ENCODE data around the gene ASAP3. TPM values are rescaled to one million over a fixed set of nuclear protein-coding genes. Genes with fewer than 3 reads are reported as not detected.

Gene ASAP3
- total and polyA plus RNA-seq, 8 donors: 35.2 to 51.6 (median 44.9) TPM

DNA sequence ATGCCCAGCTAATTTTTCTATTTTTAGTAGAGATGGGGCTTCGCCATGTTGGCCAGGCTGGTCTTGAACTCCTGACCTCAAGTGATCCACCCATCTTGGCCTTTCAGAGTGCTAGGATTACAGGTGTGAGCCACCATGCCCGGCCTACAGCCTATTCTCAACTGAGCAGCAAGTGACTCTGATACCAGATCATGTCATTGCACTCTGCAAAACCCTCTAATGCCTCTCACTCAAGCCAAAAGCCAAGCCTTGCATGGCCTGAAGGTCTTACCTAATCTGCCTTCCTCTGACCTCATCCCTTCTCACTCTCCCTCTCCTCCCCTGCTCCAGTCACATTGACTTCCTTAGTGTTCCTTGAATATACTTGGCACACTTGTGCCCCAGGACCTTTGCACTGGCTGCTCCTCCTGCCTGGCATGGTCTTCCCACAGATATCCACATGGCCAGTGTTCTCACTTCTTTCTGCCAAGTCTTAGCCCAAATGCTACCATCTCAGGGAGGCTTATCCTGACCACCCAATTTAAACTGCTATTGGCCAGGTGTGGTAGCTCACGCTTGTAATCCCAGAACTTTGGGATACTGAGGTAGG, 8.2 kb upstream of the ASAP3 start:
- Histone ChIP-seq H3K27ac (no peak overlapping the region), H3K27me3 (peaks cover 0 to 10% of the 10 kb centered on the region in 2 donors), H3K4me1 (peaks cover 0 to 2% of the 10 kb centered on the region in 2 donors), H3K36me3 (no peaks in the 10 kb centered on the region), H3K9me3 (no peaks in the 10 kb centered on the region), H3K4me3 (no peak overlapping the region)
- DNase-seq: no peak
- intact Hi-C loops (cut with DNase I): no loop called here
- TF ChIP-seq, protein P1, sequence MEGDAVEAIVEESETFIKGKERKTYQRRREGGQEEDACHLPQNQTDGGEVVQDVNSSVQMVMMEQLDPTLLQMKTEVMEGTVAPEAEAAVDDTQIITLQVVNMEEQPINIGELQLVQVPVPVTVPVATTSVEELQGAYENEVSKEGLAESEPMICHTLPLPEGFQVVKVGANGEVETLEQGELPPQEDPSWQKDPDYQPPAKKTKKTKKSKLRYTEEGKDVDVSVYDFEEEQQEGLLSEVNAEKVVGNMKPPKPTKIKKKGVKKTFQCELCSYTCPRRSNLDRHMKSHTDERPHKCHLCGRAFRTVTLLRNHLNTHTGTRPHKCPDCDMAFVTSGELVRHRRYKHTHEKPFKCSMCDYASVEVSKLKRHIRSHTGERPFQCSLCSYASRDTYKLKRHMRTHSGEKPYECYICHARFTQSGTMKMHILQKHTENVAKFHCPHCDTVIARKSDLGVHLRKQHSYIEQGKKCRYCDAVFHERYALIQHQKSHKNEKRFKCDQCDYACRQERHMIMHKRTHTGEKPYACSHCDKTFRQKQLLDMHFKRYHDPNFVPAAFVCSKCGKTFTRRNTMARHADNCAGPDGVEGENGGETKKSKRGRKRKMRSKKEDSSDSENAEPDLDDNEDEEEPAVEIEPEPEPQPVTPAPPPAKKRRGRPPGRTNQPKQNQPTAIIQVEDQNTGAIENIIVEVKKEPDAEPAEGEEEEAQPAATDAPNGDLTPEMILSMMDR (IDR thresholded peaks at IDR 0.05): no peak
- ATAC-seq: no peak

DNA sequence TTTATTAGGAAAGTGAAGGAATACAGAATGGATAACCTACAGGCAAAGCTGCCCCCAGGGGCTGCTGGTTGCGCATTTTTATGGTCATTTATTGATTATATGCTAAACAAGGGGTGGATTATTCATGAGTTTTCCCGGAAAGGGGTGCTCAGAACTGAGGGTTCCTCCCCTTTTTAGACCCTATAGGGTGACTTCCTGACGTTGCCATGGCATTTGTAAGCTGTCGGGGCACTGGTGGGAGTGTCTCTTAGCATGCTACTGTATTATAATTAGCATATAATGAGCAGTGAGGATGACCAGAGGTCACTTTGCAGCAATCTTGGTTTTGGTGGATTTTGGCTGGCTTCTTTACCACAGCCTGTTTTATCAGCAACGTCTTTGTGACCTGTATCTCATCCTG, 5.9 kb upstream of the ASAP3 start:
- Histone ChIP-seq H3K9me3 (no peaks in the 10 kb centered on the region), H3K27ac (no peak overlapping the region), H3K27me3 (peaks cover 0 to 28% of the 10 kb centered on the region in 2 donors), H3K4me1 (peaks cover 0 to 2% of the 10 kb centered on the region in 2 donors), H3K36me3 (no peaks in the 10 kb centered on the region), H3K4me3 (no peak overlapping the region)
- intact Hi-C loops (cut with DNase I): no loop called here
- TF ChIP-seq, protein P1 (IDR thresholded peaks at IDR 0.05): no peak
- ATAC-seq (no peak), DNase-seq (no peak)

GRCh38 chr1:23485002-23485332, 988 bp upstream of the ASAP3 start:
- Histone ChIP-seq H3K4me3 (peak overlapping the region; percentile 68 to 73), H3K9me3 (no peaks in the 10 kb centered on the region), H3K4me1 (peaks cover 0 to 15% of the 10 kb centered on the region in 2 donors), H3K36me3 (no peaks in the 10 kb centered on the region), H3K27me3 (peaks cover 0 to 60% of the 10 kb centered on the region in 2 donors), H3K27ac (no peak overlapping the region)
- DNase-seq (no peak), ATAC-seq (no peak)
- intact Hi-C loops (cut with DNase I): no loop called here
- TF ChIP-seq, protein P1 (IDR thresholded peaks at IDR 0.05): no peak

- H3K9me3 ChIP-seq: no peaks in the 10 kb centered on the region
- peak overlapping the region; percentile 70 to 73 for H3K27ac ChIP-seq
- intact Hi-C loops (cut with DNase I): no loop called here
- peak; percentile 86 to 96 (median 94) for DNase-seq
- peaks cover 0 to 55% of the 10 kb centered on the region in 2 donors for H3K27me3 ChIP-seq
- TF ChIP-seq, protein P1 (IDR thresholded peaks at IDR 0.05): no peak
- peak overlapping the region; percentile 68 to 73 for H3K4me3 ChIP-seq
- peaks cover 2 to 15% of the 10 kb centered on the region in 2 donors for H3K4me1 ChIP-seq
- ATAC-seq: peak; percentile 93
- H3K36me3 ChIP-seq: no peaks in the 10 kb centered on the region
Observed at GRCh38 chr1:23484253-23485001, 448 bp upstream of the ASAP3 start.

GRCh38 chr1:23481904-23482303, 2.1 kb downstream of the ASAP3 start:
- H3K27me3 ChIP-seq: peaks cover 0 to 52% of the 10 kb centered on the region in 2 donors
- intact Hi-C loops (cut with DNase I): no loop called here
- no peak overlapping the region for H3K4me3 ChIP-seq
- DNase-seq (no peak), ATAC-seq (no peak)
- H3K9me3 ChIP-seq: no peaks in the 10 kb centered on the region
- TF ChIP-seq, protein P1 (IDR thresholded peaks at IDR 0.05): no peak
- H3K4me1 ChIP-seq: peaks cover 9 to 26% of the 10 kb centered on the region in 2 donors
- H3K36me3 ChIP-seq: no peaks in the 10 kb centered on the region
- no peak overlapping the region for H3K27ac ChIP-seq

All from left lung (tissue), 10 donors.